Esophagus muscularis mucosa (tissue), 4 donors: ENCODE data around the gene CFAP107.

ENCODE experiments used
- EP300 ChIP-seq: sonication (generic); formaldehyde crosslinking; IDR thresholded peaks from one replicate; pipeline ENCODE4 v1.6.1; 2017; ENCODE audit warnings: antibody characterized with exemption
- POLR2A ChIP-seq: fragments of 450-650 bp; IDR thresholded peaks from one replicate; pipeline ENCODE4 v1.6.1; 2017; ENCODE audit warnings: antibody characterized with exemption, moderate library complexity, mild to moderate bottlenecking, low read depth
- POLR2AphosphoS5 ChIP-seq, 2 donors: sonication (generic); formaldehyde crosslinking; IDR thresholded peaks; one replicate each; pipeline ENCODE4 v1.6.1; 2017; ENCODE audit warnings: antibody characterized with exemption in 2 of 2
- TF ChIP-seq, protein P1 (sequence below), 3 experiments: fragments of 200-600 bp in 2 of 3; fragments of 450-650 bp in 1 of 3; sonication (generic) in 2 of 3; IDR thresholded peaks; one replicate each; pipeline ENCODE4 v1.5.1; 2017 to 2019; ENCODE audit warnings: antibody characterized with exemption in 3 of 3, mild to moderate bottlenecking in 2 of 3, moderate library complexity in 1 of 3

GRCh38 chr1:12778907-12779306, 32.9 kb downstream of the CFAP107 start:
- TF ChIP-seq, protein P1, sequence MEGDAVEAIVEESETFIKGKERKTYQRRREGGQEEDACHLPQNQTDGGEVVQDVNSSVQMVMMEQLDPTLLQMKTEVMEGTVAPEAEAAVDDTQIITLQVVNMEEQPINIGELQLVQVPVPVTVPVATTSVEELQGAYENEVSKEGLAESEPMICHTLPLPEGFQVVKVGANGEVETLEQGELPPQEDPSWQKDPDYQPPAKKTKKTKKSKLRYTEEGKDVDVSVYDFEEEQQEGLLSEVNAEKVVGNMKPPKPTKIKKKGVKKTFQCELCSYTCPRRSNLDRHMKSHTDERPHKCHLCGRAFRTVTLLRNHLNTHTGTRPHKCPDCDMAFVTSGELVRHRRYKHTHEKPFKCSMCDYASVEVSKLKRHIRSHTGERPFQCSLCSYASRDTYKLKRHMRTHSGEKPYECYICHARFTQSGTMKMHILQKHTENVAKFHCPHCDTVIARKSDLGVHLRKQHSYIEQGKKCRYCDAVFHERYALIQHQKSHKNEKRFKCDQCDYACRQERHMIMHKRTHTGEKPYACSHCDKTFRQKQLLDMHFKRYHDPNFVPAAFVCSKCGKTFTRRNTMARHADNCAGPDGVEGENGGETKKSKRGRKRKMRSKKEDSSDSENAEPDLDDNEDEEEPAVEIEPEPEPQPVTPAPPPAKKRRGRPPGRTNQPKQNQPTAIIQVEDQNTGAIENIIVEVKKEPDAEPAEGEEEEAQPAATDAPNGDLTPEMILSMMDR (IDR thresholded peaks at IDR 0.05) = no peak
- TF ChIP-seq POLR2AphosphoS5 (IDR thresholded peaks at IDR 0.05) (no peak), POLR2A (no peak), EP300 (no peak)
